H7 (cell line): ENCODE measurements around the gene CLSTN2. TPM values are rescaled to one million over a fixed set of nuclear protein-coding genes. Genes with fewer than 3 reads are reported as not detected.
A peak's percentile ranks its signal among the peaks of the same experiment; 100 is the strongest.

Experiments
- DNase-seq: peaks from one replicate; pipeline ENCODE4 v3.0.0; 2012
- H3K27me3 ChIP-seq: 2 replicates; pipeline ENCODE4 v1.6.0; 2011; ENCODE audit warnings: mild to moderate bottlenecking, low read length; ENCODE audit not compliant: control insufficient read depth, insufficient read depth
- H3K36me3 ChIP-seq: replicated peaks from 2 replicates; pipeline ENCODE4 v1.5.1; 2011; ENCODE audit warnings: low read length; ENCODE audit not compliant: control insufficient read depth, insufficient read depth
- H3K4me3 ChIP-seq: 2 replicates; pipeline ENCODE4 v1.5.1; 2011; ENCODE audit warnings: low read depth, mild to moderate bottlenecking, control low read depth, low read length, moderate library complexity; ENCODE audit not compliant: insufficient read depth
- total RNA-seq: library from RNA; depleted of rRNA; stranded (reverse); fragments of >200 nt; shearing (Covaris generic); gene quantifications from 2 replicates; pipeline ENCODE4 v1.2.3, GENCODE V29; 2014

Gene CLSTN2
- total RNA-seq, 1 experiment from 2014 or later = 0.10 TPM

GRCh38 chr3:140023616-140024530 lies 88.9 kb downstream of the CLSTN2 start:
- Histone ChIP-seq H3K36me3 (no peaks in the 10 kb centered on the region), H3K27me3 (no peaks in the 10 kb centered on the region; the same call in 1 of the 2 replicates), H3K4me3 (no peak overlapping the region)
- no peak for DNase-seq

- no peak overlapping the region for H3K4me3 ChIP-seq
- H3K27me3 ChIP-seq = no peaks in the 10 kb centered on the region; the same call in 1 of the 2 replicates
- DNase-seq = no peak
- no peaks in the 10 kb centered on the region for H3K36me3 ChIP-seq
These were observed 96.2 kb downstream of the CLSTN2 start for GRCh38 chr3:140031170-140031569.

- no peak for DNase-seq
- Histone ChIP-seq H3K4me3 (no peak overlapping the region), H3K36me3 (no peaks in the 10 kb centered on the region), H3K27me3 (no peaks in the 10 kb centered on the region)
These were observed 99.1 kb downstream of the CLSTN2 start for GRCh38 chr3:140034058-140034457.

- Histone ChIP-seq H3K4me3 (no peak overlapping the region), H3K36me3 (no peaks in the 10 kb centered on the region), H3K27me3 (no peaks in the 10 kb centered on the region)
- DNase-seq = no peak
These were observed 100.9 kb downstream of the CLSTN2 start for GRCh38 chr3:140035871-140036270.

- no peak for DNase-seq
- Histone ChIP-seq H3K27me3 (no peaks in the 10 kb centered on the region), H3K4me3 (no peak overlapping the region), H3K36me3 (no peaks in the 10 kb centered on the region)
These were observed 115.4 kb downstream of the CLSTN2 start for GRCh38 chr3:140050396-140050795.

GRCh38 chr3:140051019-140051957 lies 116.3 kb downstream of the CLSTN2 start:
- no peak overlapping the region for H3K4me3 ChIP-seq
- DNase-seq = peak; percentile 42
- H3K27me3 ChIP-seq = no peaks in the 10 kb centered on the region
- no peaks in the 10 kb centered on the region for H3K36me3 ChIP-seq

GRCh38 chr3:140052771-140053702 lies 118.1 kb downstream of the CLSTN2 start:
- no peak for DNase-seq
- no peaks in the 10 kb centered on the region for H3K27me3 ChIP-seq
- no peaks in the 10 kb centered on the region for H3K36me3 ChIP-seq
- no peak overlapping the region for H3K4me3 ChIP-seq

- no peak for DNase-seq
- Histone ChIP-seq H3K27me3 (no peaks in the 10 kb centered on the region), H3K4me3 (no peak overlapping the region), H3K36me3 (no peaks in the 10 kb centered on the region)
These were observed 118.8 kb downstream of the CLSTN2 start for GRCh38 chr3:140053794-140054193.

GRCh38 chr3:140055092-140055791 lies 120.3 kb downstream of the CLSTN2 start:
- no peaks in the 10 kb centered on the region for H3K36me3 ChIP-seq
- DNase-seq = no peak
- H3K27me3 ChIP-seq = no peaks in the 10 kb centered on the region
- no peak overlapping the region for H3K4me3 ChIP-seq

- Histone ChIP-seq H3K36me3 (no peaks in the 10 kb centered on the region), H3K4me3 (no peak overlapping the region), H3K27me3 (no peaks in the 10 kb centered on the region)
- no peak for DNase-seq
These were observed 121.1 kb downstream of the CLSTN2 start for GRCh38 chr3:140056047-140056446.

- DNase-seq = no peak
- Histone ChIP-seq H3K4me3 (no peak overlapping the region), H3K36me3 (no peaks in the 10 kb centered on the region), H3K27me3 (no peaks in the 10 kb centered on the region)
These were observed 126.2 kb downstream of the CLSTN2 start for GRCh38 chr3:140061211-140061610.

- Histone ChIP-seq H3K27me3 (no peaks in the 10 kb centered on the region), H3K4me3 (no peak overlapping the region), H3K36me3 (no peaks in the 10 kb centered on the region)
- DNase-seq = no peak
These were observed 127.5 kb downstream of the CLSTN2 start for GRCh38 chr3:140062461-140062860.

GRCh38 chr3:140067487-140067886 lies 132.5 kb downstream of the CLSTN2 start:
- Histone ChIP-seq H3K36me3 (no peaks in the 10 kb centered on the region), H3K27me3 (no peaks in the 10 kb centered on the region), H3K4me3 (no peak overlapping the region)
- DNase-seq = no peak
